Muscle layer of colon (tissue), 2 donors: ENCODE measurements around the gene PIAS4.
A peak's percentile ranks its signal among the peaks of the same experiment; 100 is the strongest.

Source experiments
- H3K27ac ChIP-seq: one replicate; pipeline ENCODE4 v1.7.0; 2013; ENCODE audit warnings: low read depth, mild to moderate bottlenecking, low read length, moderate library complexity
- H3K27me3 ChIP-seq, 2 donors: one replicate each; pipeline ENCODE4 v1.7.0; 2013; ENCODE audit warnings: low read length in 2 of 2, mild to moderate bottlenecking in 2 of 2; ENCODE audit not compliant: insufficient read depth in 2 of 2, control insufficient read depth in 1 of 2
- H3K36me3 ChIP-seq: one replicate; pipeline ENCODE4 v1.7.0; 2013; ENCODE audit warnings: mild to moderate bottlenecking, low read length; ENCODE audit not compliant: insufficient read depth
- H3K4me1 ChIP-seq: one replicate; pipeline ENCODE4 v1.7.0; 2013; ENCODE audit warnings: mild to moderate bottlenecking, low read length; ENCODE audit not compliant: insufficient read depth
- H3K4me3 ChIP-seq, 2 donors: one replicate each; pipeline ENCODE4 v1.7.0; 2013; ENCODE audit warnings: low read length in 2 of 2, low read depth in 1 of 2, mild to moderate bottlenecking in 1 of 2, moderate library complexity in 1 of 2
- H3K9ac ChIP-seq: one replicate; pipeline ENCODE4 v1.7.0; 2013; ENCODE audit warnings: low read length
- H3K9me3 ChIP-seq: one replicate; pipeline ENCODE4 v1.7.0; 2013; ENCODE audit warnings: mild to moderate bottlenecking, low read length
- donor health status: abdominal sarcoma.
- donor health status: Adenocarcinoma of cecum.

Gene PIAS4

DNA sequence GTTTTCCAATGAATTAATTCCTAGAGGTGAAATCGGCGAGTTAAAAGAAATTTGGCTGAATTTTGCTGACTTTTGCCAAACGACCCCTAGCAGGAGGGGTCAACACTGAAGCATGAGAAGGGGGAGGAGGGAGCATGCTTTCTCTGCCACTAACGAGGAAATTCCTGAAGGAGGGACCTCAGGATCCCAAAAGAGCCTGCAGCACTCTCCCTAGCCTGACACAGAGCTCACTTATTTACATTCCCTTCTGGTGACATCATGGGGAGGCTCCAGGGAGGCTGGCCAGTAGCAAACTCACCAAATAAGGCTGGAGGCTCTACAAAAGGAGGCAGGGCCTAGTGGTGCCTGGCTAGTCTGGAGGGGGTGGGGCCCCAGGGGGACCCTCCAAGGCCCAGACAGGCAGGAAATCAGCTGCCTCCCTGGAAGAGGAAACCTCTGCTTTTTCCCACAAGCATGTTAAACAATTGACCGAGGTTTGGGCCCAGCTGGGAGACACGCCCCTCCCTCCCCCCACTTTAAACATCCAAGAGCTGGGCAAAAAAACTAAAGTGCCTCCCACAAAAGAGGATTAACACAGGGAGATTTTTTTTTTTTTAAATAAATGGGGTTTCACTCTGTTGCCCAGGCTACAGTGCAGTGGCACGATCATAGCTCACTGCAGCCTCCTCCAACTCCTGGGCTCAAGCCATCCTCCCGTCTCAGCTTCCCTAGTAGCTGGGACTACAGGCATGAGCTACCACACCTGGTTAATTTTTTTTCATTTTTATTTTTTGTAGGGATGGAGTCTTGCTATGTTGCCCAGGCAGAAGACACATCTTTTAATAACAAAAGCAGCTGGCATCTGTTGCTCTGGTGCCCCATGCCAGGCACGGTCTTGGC lies 38.7 kb upstream of the PIAS4 start:
- Histone ChIP-seq H3K4me1 (peaks cover 44% of the 10 kb centered on the region), H3K36me3 (peaks cover 21% of the 10 kb centered on the region), H3K9ac (peak overlapping the region; percentile 84), H3K27me3 (no peaks in the 10 kb centered on the region), H3K27ac (peak overlapping the region; percentile 97), H3K4me3 (peak overlapping the region; percentile 65 to 97), H3K9me3 (no peaks in the 10 kb centered on the region)

DNA sequence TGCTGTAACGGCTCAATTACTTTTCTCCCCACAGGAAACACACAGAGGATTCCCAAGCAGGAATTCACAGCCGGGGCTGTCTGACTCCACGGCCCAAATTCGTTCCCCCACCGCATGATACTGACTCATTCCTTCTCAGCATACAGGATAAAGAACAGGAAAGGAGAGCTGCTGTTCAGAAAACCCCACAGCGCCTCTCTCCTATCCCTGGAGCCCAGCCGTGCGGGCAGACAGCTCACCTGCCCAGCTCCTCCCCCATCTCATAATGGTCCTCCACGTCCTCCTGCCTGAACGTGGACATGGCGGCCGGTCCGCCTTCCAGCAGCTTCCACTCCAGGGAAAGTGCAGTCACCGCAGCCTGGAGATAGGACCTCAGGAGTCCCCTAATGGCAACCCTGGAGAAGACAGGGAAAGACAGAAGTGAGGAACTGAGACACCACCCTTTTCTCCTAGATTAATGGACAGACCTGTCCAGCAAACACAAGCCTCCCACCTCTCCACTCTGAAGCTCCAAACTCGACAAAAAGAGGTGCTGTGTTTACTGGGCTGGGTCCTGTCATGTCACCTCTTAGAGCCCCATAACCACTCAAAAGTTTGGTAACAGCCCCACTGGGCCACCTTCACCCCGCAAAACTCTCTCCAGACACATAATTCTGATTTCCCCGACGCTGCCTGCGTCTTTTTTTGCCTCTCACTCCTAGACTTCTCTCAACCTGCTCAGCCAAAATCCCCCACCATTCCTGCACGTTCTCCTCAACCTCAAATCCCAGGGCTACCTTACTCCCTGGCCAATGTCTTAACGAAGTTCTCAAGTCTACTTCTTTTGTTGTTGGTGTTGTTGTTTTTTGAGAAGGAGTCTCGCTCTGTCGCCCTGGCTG lies 37.9 kb upstream of the PIAS4 start:
- peak overlapping the region; percentile 84 for H3K9ac ChIP-seq
- peaks cover 18% of the 10 kb centered on the region for H3K36me3 ChIP-seq
- no peaks in the 10 kb centered on the region for H3K27me3 ChIP-seq
- no peaks in the 10 kb centered on the region for H3K9me3 ChIP-seq
- peak overlapping the region; percentile 65 to 97 for H3K4me3 ChIP-seq
- peak overlapping the region; percentile 97 for H3K27ac ChIP-seq
- H3K4me1 ChIP-seq, result peaks cover 44% of the 10 kb centered on the region

DNA sequence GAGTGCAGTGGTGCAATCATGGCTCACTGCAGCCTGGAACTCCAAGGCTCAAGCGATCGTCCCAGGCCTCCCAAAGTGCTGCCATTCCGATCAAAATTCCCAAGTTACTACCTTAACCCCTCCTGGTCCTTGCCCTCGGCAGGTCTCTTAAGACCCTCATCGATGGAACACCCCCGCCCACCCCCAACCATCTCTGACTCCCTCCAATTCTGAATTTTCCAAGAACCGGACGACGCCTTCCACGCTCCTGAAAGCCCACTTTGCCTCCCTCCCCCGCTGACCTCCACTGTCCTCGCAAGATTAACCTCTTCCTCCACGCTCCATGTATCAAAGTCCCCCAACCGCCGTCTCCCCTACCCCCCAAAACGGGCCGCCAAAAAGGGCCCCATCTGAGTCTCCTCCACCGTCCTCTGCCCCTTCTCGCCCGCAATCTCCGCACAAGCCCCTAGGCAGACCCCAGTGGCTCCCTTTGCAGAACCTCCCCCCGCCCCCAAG lies 37.2 kb upstream of the PIAS4 start:
- Histone ChIP-seq H3K4me1 (peaks cover 44% of the 10 kb centered on the region), H3K9me3 (no peaks in the 10 kb centered on the region), H3K4me3 (peak overlapping the region; percentile 65 to 97), H3K9ac (peak overlapping the region; percentile 84), H3K27ac (peak overlapping the region; percentile 97), H3K36me3 (peaks cover 23% of the 10 kb centered on the region), H3K27me3 (no peaks in the 10 kb centered on the region)

DNA sequence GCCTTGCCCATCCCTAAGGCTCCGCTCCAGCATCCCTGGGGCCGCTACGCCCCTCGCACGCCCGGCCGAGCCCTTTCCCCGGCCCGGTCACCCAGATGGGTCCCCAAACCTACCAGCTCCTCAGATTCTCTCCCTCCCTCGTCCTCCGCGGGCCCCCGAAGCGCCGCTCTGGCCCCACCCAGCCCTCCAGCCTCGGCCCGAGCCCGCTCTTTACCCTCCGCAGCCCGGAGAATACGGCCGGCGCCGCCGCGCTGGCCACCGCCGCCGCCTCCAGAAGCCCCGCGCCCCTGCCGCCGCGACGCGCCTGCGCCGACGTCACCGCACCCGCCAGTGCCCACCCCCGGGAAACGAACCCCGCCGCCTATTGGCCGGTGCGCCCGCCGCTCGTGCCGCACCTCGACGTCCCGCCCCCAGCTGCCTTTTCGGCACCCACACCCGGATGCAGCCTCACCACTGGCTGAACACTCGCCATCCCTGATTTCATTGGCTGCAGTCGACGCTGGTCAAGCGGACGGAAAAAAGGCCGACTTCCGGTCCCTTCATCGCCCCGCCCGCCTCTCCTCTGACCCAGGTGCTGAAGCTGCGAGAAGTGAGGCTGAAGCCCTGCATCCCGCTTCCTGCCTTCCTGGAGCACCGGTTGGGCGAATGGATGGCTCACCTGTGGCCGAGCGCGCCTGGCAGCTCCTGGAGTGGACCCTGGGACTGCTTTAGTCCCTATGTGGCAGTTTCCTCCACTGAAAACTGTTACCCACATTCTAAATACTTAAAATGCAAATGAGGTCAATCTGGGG lies 36.5 kb upstream of the PIAS4 start, which contains the start of gene DAPK3:
TSS of gene DAPK3 (minus strand) at position 292 of the 791 bp plus-strand sequence. CDS start 1,364 bp downstream, outside the sequence.
- Histone ChIP-seq H3K4me3 (peak within 1 kb of the TSS; percentile 65 to 97), H3K4me1 (peaks cover 40% of the 10 kb centered on the region), H3K27ac (peak within 1 kb of the TSS; percentile 97), H3K36me3 (peaks cover 25% of the 10 kb centered on the region), H3K27me3 (no peaks in the 10 kb centered on the region), H3K9me3 (no peaks in the 10 kb centered on the region), H3K9ac (peak within 1 kb of the TSS; percentile 84)

DNA sequence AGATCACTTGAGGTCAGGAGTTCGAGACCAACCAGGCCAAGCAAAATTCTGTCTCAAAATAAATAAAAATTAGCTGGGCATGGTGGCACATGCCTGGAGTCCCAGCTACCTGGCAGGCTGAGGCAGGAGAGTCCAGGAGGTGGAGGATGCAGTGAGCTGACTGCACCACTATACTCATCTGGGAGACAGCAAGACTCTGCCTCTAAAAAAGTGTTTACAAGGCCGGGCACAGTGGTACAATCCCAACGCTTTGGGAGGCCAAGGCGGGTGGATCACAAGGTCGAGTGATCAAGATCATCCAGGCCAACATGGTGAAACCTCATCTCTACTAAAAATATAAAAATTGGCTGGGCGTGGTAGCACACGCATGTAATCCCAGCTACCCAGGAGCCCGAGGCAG lies 32.4 kb upstream of the PIAS4 start:
- Histone ChIP-seq H3K4me3 (no peak overlapping the region), H3K9ac (no peak overlapping the region), H3K9me3 (no peaks in the 10 kb centered on the region), H3K36me3 (peaks cover 46% of the 10 kb centered on the region), H3K4me1 (peaks cover 3% of the 10 kb centered on the region), H3K27ac (no peak overlapping the region), H3K27me3 (no peaks in the 10 kb centered on the region)

DNA sequence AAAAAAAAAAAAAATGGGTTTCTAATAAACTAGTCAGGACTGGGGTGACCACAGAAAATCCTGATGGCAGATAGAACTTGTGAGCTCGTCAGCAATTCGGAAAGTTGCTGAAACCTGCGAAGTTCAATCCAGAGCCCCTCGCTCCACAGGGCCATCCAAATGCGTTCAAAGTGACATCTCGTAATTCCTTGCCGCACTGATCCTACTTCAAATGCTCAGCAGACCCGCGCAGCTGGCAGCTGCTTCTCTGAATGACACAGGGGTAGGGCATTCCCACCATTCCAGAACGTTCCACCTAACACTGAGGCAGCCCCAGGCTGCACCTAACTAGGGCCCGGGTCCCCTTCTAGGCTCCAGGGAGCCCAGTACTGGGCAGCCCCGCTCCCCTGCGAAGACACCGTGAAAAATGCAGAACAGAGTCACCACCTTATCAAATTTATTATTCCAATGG lies 31.9 kb upstream of the PIAS4 start:
- H3K9ac ChIP-seq, result no peak overlapping the region
- H3K36me3 ChIP-seq, result peaks cover 51% of the 10 kb centered on the region
- peaks cover 3% of the 10 kb centered on the region for H3K4me1 ChIP-seq
- no peak overlapping the region for H3K27ac ChIP-seq
- H3K27me3 ChIP-seq, result no peaks in the 10 kb centered on the region
- no peak overlapping the region for H3K4me3 ChIP-seq
- H3K9me3 ChIP-seq, result no peaks in the 10 kb centered on the region

DNA sequence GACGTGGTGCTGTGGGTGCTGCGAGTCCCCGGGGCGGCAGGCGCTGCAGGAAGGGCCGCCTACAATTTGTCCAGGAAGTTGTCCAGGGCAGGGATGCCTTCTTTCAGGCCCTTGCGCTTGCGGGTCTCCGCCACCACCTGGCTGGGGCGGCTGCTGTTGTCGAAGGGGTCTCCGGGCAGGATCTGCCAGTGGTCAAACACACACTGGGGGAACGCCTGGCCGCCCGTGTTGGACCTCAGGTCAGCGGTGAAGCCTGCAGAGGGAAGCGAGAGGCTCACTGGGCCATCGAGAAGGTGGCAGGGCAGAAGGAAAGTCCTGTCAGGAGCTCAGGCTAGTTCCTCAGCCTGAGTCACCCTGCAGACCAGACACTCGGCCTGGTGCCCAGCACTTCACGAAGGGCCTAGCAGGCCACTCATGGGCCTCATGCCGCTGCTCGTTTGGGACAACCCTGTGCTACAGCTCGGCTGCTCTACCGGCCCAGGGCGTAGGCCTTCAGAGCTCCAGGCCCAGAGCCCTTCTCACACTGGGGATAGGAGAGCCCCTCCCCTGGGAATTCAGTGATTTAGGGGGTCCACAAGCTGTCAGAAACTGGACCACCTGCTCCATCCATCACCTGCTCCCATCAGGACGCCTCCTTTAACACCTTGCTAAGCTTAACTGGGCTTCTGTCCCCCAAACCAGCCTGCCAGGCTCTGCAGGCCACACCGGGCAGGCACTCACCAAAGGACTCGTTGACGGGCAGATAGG lies 30.9 kb upstream of the PIAS4 start:
- Histone ChIP-seq H3K27ac (peak overlapping the region; percentile 55), H3K9me3 (no peaks in the 10 kb centered on the region), H3K4me3 (no peak overlapping the region), H3K4me1 (no peaks in the 10 kb centered on the region), H3K36me3 (peaks cover 61% of the 10 kb centered on the region), H3K27me3 (no peaks in the 10 kb centered on the region), H3K9ac (no peak overlapping the region)

DNA sequence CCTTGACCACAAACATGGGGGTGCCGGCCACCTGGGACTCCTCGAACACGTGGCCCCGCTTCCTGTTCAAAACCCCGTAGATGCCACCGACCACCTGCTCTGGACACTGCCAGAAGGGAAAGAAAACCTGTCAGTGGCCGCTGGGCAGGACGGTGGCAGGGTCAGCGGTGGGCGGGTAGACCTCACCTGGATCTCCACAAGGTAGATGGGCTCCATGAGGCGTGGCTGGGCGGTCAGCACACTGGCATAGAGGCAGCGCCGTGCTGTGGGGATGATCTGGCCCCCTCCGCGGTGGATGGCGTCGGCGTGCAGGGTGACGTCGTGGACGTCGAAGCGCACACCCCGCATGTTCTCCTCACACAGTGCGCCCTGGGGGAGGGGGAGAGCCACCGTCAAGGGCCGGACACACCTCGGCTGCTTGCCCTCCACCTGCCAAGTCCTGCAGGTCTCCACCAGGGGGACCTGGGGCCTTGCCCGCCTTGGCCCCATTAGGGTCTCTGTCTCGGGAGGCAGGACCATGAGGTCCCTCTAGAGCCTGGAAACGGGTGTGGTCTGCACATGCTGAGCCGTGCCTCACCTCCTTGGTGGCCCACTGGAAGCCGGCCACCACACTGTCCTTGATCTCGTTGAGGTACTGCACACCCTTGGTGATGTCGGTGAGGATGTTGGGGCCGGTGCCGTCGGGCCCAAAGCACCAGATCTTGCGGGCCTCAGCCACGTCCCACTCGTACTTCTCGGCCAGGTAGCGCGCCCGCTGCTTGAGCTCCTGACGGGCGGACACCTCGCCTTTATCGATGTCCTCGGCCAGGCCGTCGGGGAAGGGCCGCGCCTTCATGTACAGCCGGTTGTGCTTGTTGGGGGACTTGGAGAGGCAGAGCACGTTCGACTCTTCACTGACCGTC lies 30.0 kb upstream of the PIAS4 start:
- peaks cover 70% of the 10 kb centered on the region for H3K36me3 ChIP-seq
- H3K4me3 ChIP-seq, result no peak overlapping the region

DNA sequence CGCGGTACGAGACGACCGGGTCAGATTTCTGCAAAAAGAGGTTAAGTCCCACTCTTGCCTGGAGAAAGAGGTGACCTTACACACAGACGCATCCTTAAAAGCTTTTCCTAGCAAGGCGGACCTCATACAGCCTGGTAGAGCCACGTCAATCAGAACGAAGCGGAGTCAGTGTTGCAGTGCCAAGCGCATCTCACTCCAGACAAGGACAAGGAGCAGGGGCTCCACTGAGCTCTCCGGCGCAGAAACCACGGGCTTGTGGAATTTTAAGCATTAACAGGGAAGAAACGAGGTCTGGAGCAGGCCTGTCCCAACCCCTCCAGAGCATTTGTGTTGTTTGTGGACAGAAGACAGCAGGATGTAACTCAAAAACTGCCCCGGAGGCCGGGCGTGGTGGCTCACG lies 29.4 kb upstream of the PIAS4 start:
- no peaks in the 10 kb centered on the region for H3K27me3 ChIP-seq
- peaks cover 76% of the 10 kb centered on the region for H3K36me3 ChIP-seq
- no peak overlapping the region for H3K9ac ChIP-seq
- no peaks in the 10 kb centered on the region for H3K9me3 ChIP-seq
- H3K4me3 ChIP-seq, result no peak overlapping the region
- no peak overlapping the region for H3K27ac ChIP-seq
- H3K4me1 ChIP-seq, result peaks cover 3% of the 10 kb centered on the region

More for the DNA sequence above, 30.0 kb upstream of the PIAS4 start:
- H3K9ac ChIP-seq, result no peak overlapping the region
- H3K27me3 ChIP-seq, result no peaks in the 10 kb centered on the region
- H3K4me1 ChIP-seq, result no peaks in the 10 kb centered on the region
- peak overlapping the region; percentile 55 for H3K27ac ChIP-seq
- no peaks in the 10 kb centered on the region for H3K9me3 ChIP-seq
